Suprapubic skin (tissue), 3 donors: Measurements from ENCODE around the gene ZC3HAV1L.

ENCODE experiments used
- POLR2A ChIP-seq, 2 donors: fragments of 450-650 bp; IDR thresholded peaks; one replicate each; pipeline ENCODE4 v1.6.1; 2017; ENCODE audit warnings: antibody characterized with exemption in 2 of 2, mild to moderate bottlenecking in 2 of 2, moderate library complexity in 2 of 2
- TF ChIP-seq, protein P1 (sequence below), 2 donors: fragments of 200-600 bp in 1 of 2; fragments of 450-650 bp in 1 of 2; sonication (generic) in 1 of 2; IDR thresholded peaks; one replicate each; pipeline ENCODE4 v1.5.1; 2016 to 2019; ENCODE audit warnings: antibody characterized with exemption in 2 of 2, mild to moderate bottlenecking in 1 of 2, moderate library complexity in 1 of 2

- TF ChIP-seq, protein P1, sequence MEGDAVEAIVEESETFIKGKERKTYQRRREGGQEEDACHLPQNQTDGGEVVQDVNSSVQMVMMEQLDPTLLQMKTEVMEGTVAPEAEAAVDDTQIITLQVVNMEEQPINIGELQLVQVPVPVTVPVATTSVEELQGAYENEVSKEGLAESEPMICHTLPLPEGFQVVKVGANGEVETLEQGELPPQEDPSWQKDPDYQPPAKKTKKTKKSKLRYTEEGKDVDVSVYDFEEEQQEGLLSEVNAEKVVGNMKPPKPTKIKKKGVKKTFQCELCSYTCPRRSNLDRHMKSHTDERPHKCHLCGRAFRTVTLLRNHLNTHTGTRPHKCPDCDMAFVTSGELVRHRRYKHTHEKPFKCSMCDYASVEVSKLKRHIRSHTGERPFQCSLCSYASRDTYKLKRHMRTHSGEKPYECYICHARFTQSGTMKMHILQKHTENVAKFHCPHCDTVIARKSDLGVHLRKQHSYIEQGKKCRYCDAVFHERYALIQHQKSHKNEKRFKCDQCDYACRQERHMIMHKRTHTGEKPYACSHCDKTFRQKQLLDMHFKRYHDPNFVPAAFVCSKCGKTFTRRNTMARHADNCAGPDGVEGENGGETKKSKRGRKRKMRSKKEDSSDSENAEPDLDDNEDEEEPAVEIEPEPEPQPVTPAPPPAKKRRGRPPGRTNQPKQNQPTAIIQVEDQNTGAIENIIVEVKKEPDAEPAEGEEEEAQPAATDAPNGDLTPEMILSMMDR (IDR thresholded peaks at IDR 0.05): no peak
- no peak for TF ChIP-seq POLR2A (IDR thresholded peaks at IDR 0.05)
Measured at GRCh38 chr7:139075871-139076686, 40.2 kb upstream of the ZC3HAV1L start.
